Psoas muscle (tissue), 8 donors: Measurements from ENCODE around the gene DVL3. TPM values are rescaled to one million over a fixed set of nuclear protein-coding genes. Genes with fewer than 3 reads are reported as not detected.
A peak's percentile ranks its signal among the peaks of the same experiment; 100 is the strongest.

Experiments used
- ATAC-seq, 4 donors: fragments of 200-7000 bp; cut with Tn5 transposase; one replicate each; pipeline ENCODE4 v1.9.1; 2020; ENCODE audit warnings: moderate library complexity in 3 of 4, mild to moderate bottlenecking in 2 of 4
- DNase-seq, 2 donors: peaks; one replicate each; pipeline ENCODE4 v3.0.0-alpha.2; 2020
- H3K27ac ChIP-seq: fragments of 200-600 bp; one replicate; pipeline ENCODE4 v1.8.0; 2022
- H3K27me3 ChIP-seq, 3 donors: fragments of 200-600 bp in 1 of 3; one replicate each; pipeline versions ENCODE4 v1.6.1 to v1.8.0; 2013 to 2022; ENCODE audit warnings: low read length in 2 of 3, mild to moderate bottlenecking in 2 of 3, moderate library complexity in 1 of 3; ENCODE audit not compliant: insufficient read depth in 3 of 3
- H3K36me3 ChIP-seq, 2 donors: fragments of 200-600 bp in 1 of 2; one replicate each; pipeline versions ENCODE4 v1.6.1 to v1.8.0; 2013 to 2022; ENCODE audit warnings: low read depth in 1 of 2, mild to moderate bottlenecking in 1 of 2, moderate library complexity in 1 of 2; ENCODE audit not compliant: insufficient read depth in 1 of 2
- H3K4me1 ChIP-seq: fragments of 200-600 bp; one replicate; pipeline ENCODE4 v1.8.0; 2022
- H3K4me3 ChIP-seq: fragments of 200-600 bp; one replicate; pipeline ENCODE4 v1.8.0; 2022; ENCODE audit warnings: mild to moderate bottlenecking
- H3K9me3 ChIP-seq: fragments of 200-600 bp; one replicate; pipeline ENCODE4 v1.8.0; 2022
- CTCF ChIP-seq: fragments of 200-600 bp; IDR thresholded peaks from one replicate; pipeline ENCODE4 v1.8.0; 2022; ENCODE audit warnings: antibody characterized with exemption
- WGBS, 3 donors: extraction: QIAGEN DNeasy Blood & Tissue Kit; methylation state at CpG; one replicate each; pipeline versions ENCODE4 v1.1.6 to v1.1.7; 2013; 5-methylcytosine and 5-hydroxymethylcytosine counted together
- intact Hi-C, 2 donors: fragments of 100-400 bp; cut with DNase I; formaldehyde crosslinking; loops; one replicate each; pipeline versions ENCODE4 v1.11.0 to v1.14.2; 2022
- polyA plus RNA-seq, 3 donors: library from polyadenylated mRNA; stranded (reverse); fragments of 200-250 nt; gene quantifications; one replicate each; pipeline ENCODE4 v1.2.3, GENCODE V29; 2013
- total RNA-seq, 4 donors: library from RNA; stranded (reverse); fragmentation: NEBNext Ultra II Directional in 2 of 4; extraction: Animal tissue kit (Norgen Biotek cat#: 25700) in 2 of 4; gene quantifications; one replicate each; pipeline versions ENCODE4 v1.2.1 to v1.2.4, GENCODE V29; 2021 to 2023
- donor health status: healthy with polysubstance abuse.
- donor health status: DM: no; HTN: no; CAD: no; lungs with moderate emphysema.
- donor health status: Bipolar disorder and iron deficiency.
- donor health status: healthy.
- donor health status: DM: yes; HTN: yes; CAD: no.
- donor health status: DM: no; HTN: no; CAD: no.
- donor health status: DM: no; HTN: no; CAD: no.
- donor health status: DM: yes; HTN: yes; CAD: no.

The DVL3 gene
- total and polyA plus RNA-seq, 7 donors, result 32.3 to 57.6 (median 47.0) TPM

GRCh38 chr3:184173374-184173722, 18.2 kb downstream of the DVL3 start:
- H3K27ac ChIP-seq, result peak overlapping the region; percentile 62
- ATAC-seq, result no peak
- H3K4me1 ChIP-seq, result peaks cover 36% of the 10 kb centered on the region

GRCh38 chr3:184174284-184174645, 19.1 kb downstream of the DVL3 start:
- WGBS, 3 donors, result 7 to 11% (median 7%) methylated on average over 3 to 4 of the region's 4 CpGs
- Histone ChIP-seq H3K27ac (peak overlapping the region; percentile 62), H3K4me3 (peak overlapping the region; percentile 19), H3K27me3 (no peaks in the 10 kb centered on the region), H3K9me3 (no peaks in the 10 kb centered on the region), H3K36me3 (peaks cover 7 to 64% of the 10 kb centered on the region in 2 donors), H3K4me1 (peaks cover 36% of the 10 kb centered on the region)
- ATAC-seq, result no peak
- no peak for TF ChIP-seq CTCF
- intact Hi-C loops, result loop anchor here in 1 of 2 donors (10.0 kb wide), 1 partner anchor 159 kb away; the partner anchor contains the start of gene ABCC5
- no peak for DNase-seq

More at GRCh38 chr3:184173374-184173722, 18.2 kb downstream of the DVL3 start:
- peaks cover 7 to 64% of the 10 kb centered on the region in 2 donors for H3K36me3 ChIP-seq
- WGBS, 3 donors, result 84 to 93% (median 87%) methylated on average over 2 of the region's 2 CpGs
- DNase-seq, result no peak
- H3K4me3 ChIP-seq, result no peak overlapping the region
- H3K27me3 ChIP-seq, result no peaks in the 10 kb centered on the region
- no peak for TF ChIP-seq CTCF
- intact Hi-C loops, result loop anchor here (2.0 to 10.0 kb wide), 2 partner anchors 17 to 159 kb away; partner anchors contain the start of gene ABCC5 (in 1 of the 2)
- H3K9me3 ChIP-seq, result no peaks in the 10 kb centered on the region

GRCh38 chr3:184174646-184175492, 19.7 kb downstream of the DVL3 start, which contains the start of gene AP2M1:
TSS of gene AP2M1 (plus strand) at chr3:184174855. CDS start at chr3:184176994, 2,139 bp downstream.
- no peak for TF ChIP-seq CTCF
- WGBS, 3 donors, result 0 to 1% (median 0%) methylated on average over 54 to 73 of the region's 73 CpGs
- Histone ChIP-seq H3K4me1 (peaks cover 36% of the 10 kb centered on the region), H3K27me3 (no peaks in the 10 kb centered on the region), H3K9me3 (no peaks in the 10 kb centered on the region), H3K4me3 (peak within 1 kb of the TSS; percentile 100), H3K27ac (peak within 1 kb of the TSS; percentile 96), H3K36me3 (peaks cover 7 to 64% of the 10 kb centered on the region in 2 donors)
- DNase-seq (peak; percentile 98 to 99), ATAC-seq (peak; percentile 90 to 93 (median 92))
- intact Hi-C loops, result loop anchor here (1.0 to 10.0 kb wide), 4 partner anchors 10 to 160 kb away; partner anchors contain the start of genes ABCC5 (in 1 of the 2) and EIF2B5 (in 1 of the 2)

GRCh38 chr3:184175506-184175905, 20.3 kb downstream of the DVL3 start:
- Histone ChIP-seq H3K27me3 (no peaks in the 10 kb centered on the region), H3K9me3 (no peaks in the 10 kb centered on the region), H3K27ac (peak overlapping the region; percentile 96), H3K4me3 (peak overlapping the region; percentile 100), H3K4me1 (peaks cover 36% of the 10 kb centered on the region), H3K36me3 (peaks cover 7 to 64% of the 10 kb centered on the region in 2 donors)
- WGBS, 3 donors, result 19 to 25% (median 19%) methylated on average over 8 of the region's 8 CpGs
- intact Hi-C loops, result loop anchor here (1.0 to 10.0 kb wide), 4 partner anchors 10 to 161 kb away; partner anchors contain the start of genes ABCC5 (in 1 of the 2) and EIF2B5 (in 1 of the 2)
- no peak for TF ChIP-seq CTCF
- ATAC-seq (no peak), DNase-seq (no peak)
